GM10248 (cell line): ENCODE results near the gene ANKRD31.

Experiments
- CTCF ChIA-PET: fragments of 300-600 bp; sonication (Branson Sonifier 250); formaldehyde crosslinking; extraction: SDS; loops from one replicate; lab custom pipeline; 2021; ENCODE audit warnings: antibody characterized with exemption; lab: Yijun Ruan, JAX
- POLR2A ChIA-PET: fragments of 350-650 bp; sonication (Branson Sonifier 250); formaldehyde crosslinking; extraction: SDS; loops from one replicate; lab custom pipeline; 2020; ENCODE audit warnings: antibody characterized with exemption; lab: Yijun Ruan, JAX
- DNase-seq: peaks from one replicate; pipeline ENCODE4 v3.0.0; 2012; ENCODE audit errors: extremely low spot score
- CTCF ChIP-seq: IDR thresholded peaks from 2 replicates; pipeline ENCODE4 v1.5.1; 2012; ENCODE audit warnings: mild to moderate bottlenecking, low read depth; ENCODE audit errors: extremely low read depth, missing control alignments, control extremely low read depth

The ANKRD31 gene

GRCh38 chr5:75245023-75245422, 8.3 kb upstream of the ANKRD31 start:
- no peak for DNase-seq
- ChIA-PET CTCF (interaction anchor here (1.0 kb wide), 1 partner anchor 9 kb away, joined by 3 read pairs; no protein-coding TSS in a partner anchor), POLR2A (no interaction called here)
- no peak for TF ChIP-seq CTCF

DNA sequence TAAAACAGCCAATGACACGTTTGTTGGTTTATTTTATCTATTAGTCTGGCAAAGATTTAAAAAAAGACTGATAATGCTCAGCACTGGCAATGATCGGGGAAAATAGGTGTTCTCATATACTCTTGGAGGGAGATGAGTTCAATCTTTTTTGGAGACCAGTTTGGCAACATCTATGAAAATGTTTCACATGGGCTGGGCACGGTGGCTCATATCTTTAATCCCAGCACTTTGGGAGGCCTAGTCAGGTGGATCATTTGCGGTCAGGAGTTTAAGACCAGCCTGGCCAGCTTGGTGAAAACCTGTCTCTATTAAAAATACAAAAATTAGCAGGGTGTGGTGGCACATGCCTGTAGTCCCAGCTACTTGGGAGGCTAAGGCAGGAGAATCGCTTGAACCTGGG, 6.8 kb upstream of the ANKRD31 start:
- no peak for TF ChIP-seq CTCF
- POLR2A ChIA-PET: no interaction called here
- no peak for DNase-seq
- CTCF ChIA-PET: no interaction called here

DNA sequence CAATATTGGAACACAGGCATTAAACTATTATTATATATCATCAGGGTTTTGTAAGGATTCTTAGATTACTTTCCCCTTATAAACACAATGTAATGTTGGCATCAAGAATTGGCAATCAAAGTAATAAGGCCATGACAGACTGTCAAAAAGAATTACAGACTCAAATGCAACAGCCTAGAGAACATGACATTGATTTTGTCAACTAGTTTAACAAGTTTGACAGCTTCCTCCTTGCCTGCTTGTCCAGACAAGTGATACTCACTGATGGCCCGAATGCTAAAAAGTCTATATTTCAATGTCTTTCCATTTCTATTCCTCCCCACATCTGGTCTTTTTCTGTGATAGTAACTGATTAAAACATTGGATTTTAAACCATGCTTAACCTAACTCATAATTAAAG, 6.4 kb upstream of the ANKRD31 start:
- TF ChIP-seq CTCF: no peak
- ChIA-PET POLR2A (no interaction called here), CTCF (no interaction called here)
- DNase-seq: no peak

- CTCF ChIA-PET: no interaction called here
- TF ChIP-seq CTCF: no peak
- no peak for DNase-seq
- POLR2A ChIA-PET: no interaction called here
Observed at GRCh38 chr5:75242067-75242466, 5.4 kb upstream of the ANKRD31 start.

- DNase-seq: no peak
- TF ChIP-seq CTCF: no peak
- ChIA-PET CTCF (no interaction called here), POLR2A (no interaction called here)
Observed at GRCh38 chr5:75239681-75240080, 3.0 kb upstream of the ANKRD31 start.

DNA sequence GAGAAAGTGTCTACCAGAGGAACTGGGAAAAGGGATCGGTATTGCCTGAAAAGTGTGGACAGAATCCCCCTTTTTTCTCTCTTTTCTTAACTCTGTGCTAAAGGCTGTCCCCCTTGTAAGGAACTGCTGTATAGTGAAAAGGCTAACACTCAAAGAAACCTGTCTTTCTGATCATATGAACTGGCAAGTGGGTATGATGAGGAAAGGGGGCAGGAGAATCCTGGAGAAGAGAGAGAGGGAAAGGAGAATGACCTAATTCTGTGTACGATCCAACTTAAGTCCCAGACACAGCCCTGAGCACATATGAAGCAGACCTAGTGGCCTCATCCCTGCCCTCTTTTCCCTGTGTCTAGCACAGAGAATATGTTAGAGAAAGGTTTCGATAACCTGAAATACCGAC, 967 bp downstream of the ANKRD31 start:
- ChIA-PET CTCF (interaction anchor here (0.8 to 3.3 kb wide), 19 partner anchors 8 to 939 kb away, joined by 3 to 19 read pairs (median 6); partner anchors contain the start of gene HMGCR), POLR2A (interaction anchor here (0.5 kb wide), 1 partner anchor 469 kb away, joined by 5 read pairs; no protein-coding TSS in a partner anchor)
- no peak for TF ChIP-seq CTCF
- no peak for DNase-seq
